BJ (cell line): ENCODE data around the gene ABHD17C. TPM values are rescaled to one million over a fixed set of nuclear protein-coding genes. Genes with fewer than 3 reads are reported as not detected.

Source experiments
- CTCF ChIA-PET: fragments of 350-600 bp; formaldehyde crosslinking; extraction: SDS; loops from one replicate; lab custom pipeline; 2021; ENCODE audit warnings: antibody characterized with exemption, inconsistent platforms; lab: Yijun Ruan, JAX
- POLR2A ChIA-PET: fragments of 300-600 bp; sonication (Branson Sonifier 250); formaldehyde crosslinking; extraction: SDS; loops from one replicate; lab custom pipeline; 2021; ENCODE audit warnings: antibody characterized with exemption; lab: Charles Lee
- DNase-seq: peaks from one replicate; pipeline ENCODE4 v3.0.0-alpha.2; 2011; ENCODE audit warnings: low read depth
- H3K27me3 ChIP-seq: 2 replicates; pipeline ENCODE4 v1.6.0; 2011; ENCODE audit warnings: low read length; ENCODE audit not compliant: control insufficient read depth, insufficient read depth
- H3K36me3 ChIP-seq: 2 replicates; pipeline ENCODE4 v1.5.1; 2011; ENCODE audit warnings: low read length; ENCODE audit not compliant: control insufficient read depth, insufficient read depth
- H3K4me3 ChIP-seq: 2 replicates; pipeline ENCODE4 v1.5.1; 2011; ENCODE audit warnings: low read depth, mild to moderate bottlenecking, control low read depth, low read length
- CTCF ChIP-seq: IDR thresholded peaks from 2 replicates; pipeline ENCODE4 v1.5.1; 2011; ENCODE audit warnings: low read depth, mild to moderate bottlenecking, control low read depth, inconsistent platforms, low read length, moderate library complexity; ENCODE audit not compliant: insufficient read depth
- polyA plus RNA-seq: library from polyadenylated mRNA; depleted of rRNA; stranded (reverse); fragments of >200 nt; gene quantifications from 2 replicates; pipeline ENCODE4 v1.2.3, GENCODE V29; 2011

Gene ABHD17C
- polyA plus RNA-seq, 1 experiment = 19.2 TPM

- ChIA-PET POLR2A (no interaction called here), CTCF (interaction anchor here (1.4 kb wide), 1 partner anchor 10 kb away, joined by 4 read pairs; no protein-coding TSS in a partner anchor)
- H3K4me3 ChIP-seq = no peak overlapping the region
- no peaks in the 10 kb centered on the region for H3K27me3 ChIP-seq
- peaks cover 7% of the 10 kb centered on the region for H3K36me3 ChIP-seq
- no peak for DNase-seq
- no peak for TF ChIP-seq CTCF
Measured at GRCh38 chr15:80749589-80749988, 54.5 kb downstream of the ABHD17C start.

- ChIA-PET CTCF (no interaction called here), POLR2A (no interaction called here)
- Histone ChIP-seq H3K36me3 (peaks cover 8% of the 10 kb centered on the region), H3K27me3 (no peaks in the 10 kb centered on the region), H3K4me3 (no peak overlapping the region)
- no peak for TF ChIP-seq CTCF
- DNase-seq = no peak
Measured at GRCh38 chr15:80750575-80750974, 55.5 kb downstream of the ABHD17C start.

DNA sequence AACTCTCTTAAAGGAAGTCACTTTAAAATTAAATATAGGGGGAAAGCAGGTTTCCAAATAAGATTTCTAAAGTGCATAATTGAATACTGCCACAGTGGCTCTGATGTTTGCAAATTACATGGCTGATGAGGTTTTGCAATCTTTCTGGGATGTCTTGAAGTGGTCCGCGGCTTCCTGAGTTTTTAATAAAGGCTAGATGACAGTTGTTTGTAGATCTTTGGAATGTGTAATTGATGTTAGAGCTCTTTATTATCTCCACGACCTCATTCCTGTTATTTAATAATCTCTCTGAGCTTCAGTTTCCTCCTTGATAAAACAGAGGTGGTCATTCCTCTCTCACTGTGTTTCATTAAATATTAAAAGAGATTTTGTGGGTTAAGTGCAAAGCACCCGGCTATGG, 57.1 kb downstream of the ABHD17C start:
- Histone ChIP-seq H3K27me3 (no peaks in the 10 kb centered on the region), H3K4me3 (no peak overlapping the region), H3K36me3 (peaks cover 12% of the 10 kb centered on the region)
- no peak for TF ChIP-seq CTCF
- DNase-seq = no peak
- ChIA-PET POLR2A (no interaction called here), CTCF (interaction anchor here (1.2 kb wide), 1 partner anchor 9 kb away, joined by 6 read pairs; no protein-coding TSS in a partner anchor)

DNA sequence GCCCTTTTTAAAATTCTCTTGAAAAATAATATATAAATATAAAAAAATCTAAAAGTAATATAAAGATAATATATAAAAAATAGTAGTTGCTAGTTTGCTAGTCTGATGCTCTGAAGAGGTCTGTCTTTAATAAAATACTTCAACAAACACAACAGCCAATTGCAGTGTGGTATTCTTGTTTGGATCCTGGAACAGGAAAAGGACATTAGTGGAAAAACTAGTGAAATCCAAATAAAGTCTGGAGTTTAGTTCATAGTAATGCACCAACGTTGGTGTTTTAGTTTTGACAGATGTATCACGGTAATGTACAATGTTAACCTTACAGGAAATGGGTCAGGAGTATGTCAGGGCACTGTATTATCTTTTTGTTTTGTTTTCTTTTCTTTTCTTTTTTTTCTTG, 58.1 kb downstream of the ABHD17C start:
- CTCF ChIA-PET = interaction anchor here (1.2 kb wide), 1 partner anchor 10 kb away, joined by 6 read pairs; no protein-coding TSS in a partner anchor
- no peak for TF ChIP-seq CTCF
- POLR2A ChIA-PET = no interaction called here

DNA sequence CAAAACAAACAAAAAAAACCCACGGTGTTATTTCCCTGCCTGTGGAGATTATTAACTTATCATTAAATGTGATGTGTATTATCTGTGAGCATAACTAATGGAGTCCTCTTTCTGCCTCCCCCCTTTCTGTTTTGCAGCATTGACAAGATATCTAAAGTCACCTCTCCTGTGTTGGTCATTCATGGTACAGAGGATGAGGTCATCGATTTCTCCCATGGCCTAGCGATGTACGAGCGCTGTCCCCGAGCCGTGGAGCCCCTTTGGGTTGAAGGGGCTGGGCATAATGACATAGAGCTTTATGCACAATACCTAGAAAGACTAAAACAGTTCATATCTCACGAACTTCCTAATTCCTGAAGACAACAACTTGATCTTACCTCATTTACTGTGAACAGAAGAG, 58.9 kb downstream of the ABHD17C start:
- POLR2A ChIA-PET = no interaction called here

More for the DNA sequence above, 58.1 kb downstream of the ABHD17C start:
- DNase-seq = no peak
- Histone ChIP-seq H3K4me3 (no peak overlapping the region), H3K36me3 (peaks cover 12% of the 10 kb centered on the region), H3K27me3 (no peaks in the 10 kb centered on the region)

More for the DNA sequence above, 58.9 kb downstream of the ABHD17C start:
- Histone ChIP-seq H3K27me3 (no peaks in the 10 kb centered on the region), H3K4me3 (no peak overlapping the region), H3K36me3 (peaks cover 12% of the 10 kb centered on the region)
- TF ChIP-seq CTCF = no peak
- CTCF ChIA-PET = interaction anchor here (0.9 kb wide), 1 partner anchor 186 kb away, joined by 4 read pairs; no protein-coding TSS in a partner anchor
- no peak for DNase-seq
